Islet precursor cell (in vitro differentiated cells): Measurements from ENCODE around the gene PIK3AP1.
A peak's percentile ranks its signal among the peaks of the same experiment; 100 is the strongest.
"Not testable (repeated sequence)": the region's sequence is repeated elsewhere in the genome, so short reads cannot be mapped to it uniquely, and the experiment has no call there.

ENCODE experiments used
- DNase-seq: peaks from one replicate; pipeline ENCODE4 v3.0.0-alpha.2; 2018

PIK3AP1 gene

GRCh38 chr10:96720422-96721206, at the start of gene PIK3AP1:
PIK3AP1 (minus strand) TSS chr10:96720514; CDS start chr10:96720394, 120 bp downstream.
- peak; percentile 69 for DNase-seq

GRCh38 chr10:96768136-96768535, 47.8 kb upstream of the PIK3AP1 start:
- no peak for DNase-seq

- no peak for DNase-seq
These were observed 47.3 kb upstream of the PIK3AP1 start for GRCh38 chr10:96767611-96768010.

- DNase-seq = peak; percentile 63
These were observed 45.3 kb upstream of the PIK3AP1 start for GRCh38 chr10:96765406-96766240.

GRCh38 chr10:96764425-96765060, 44.2 kb upstream of the PIK3AP1 start:
- DNase-seq = no peak

- DNase-seq = no peak
These were observed 38.1 kb upstream of the PIK3AP1 start for GRCh38 chr10:96758423-96758822.

GRCh38 chr10:96756111-96756903, 36.0 kb upstream of the PIK3AP1 start:
- no peak for DNase-seq

- DNase-seq = no peak
These were observed 33.6 kb upstream of the PIK3AP1 start for GRCh38 chr10:96753956-96754355.

GRCh38 chr10:96752375-96752774, 32.1 kb upstream of the PIK3AP1 start:
- no peak for DNase-seq

- not testable (repeated sequence) for DNase-seq
These were observed 30.0 kb upstream of the PIK3AP1 start for GRCh38 chr10:96750316-96750715.

GRCh38 chr10:96747734-96748550, 27.6 kb upstream of the PIK3AP1 start:
- DNase-seq = no peak

GRCh38 chr10:96746503-96746902, 26.2 kb upstream of the PIK3AP1 start:
- no peak for DNase-seq

- DNase-seq = no peak
These were observed 25.6 kb upstream of the PIK3AP1 start for GRCh38 chr10:96745950-96746349.

- DNase-seq = no peak
These were observed 23.8 kb upstream of the PIK3AP1 start for GRCh38 chr10:96743988-96744585.

- DNase-seq = not testable (repeated sequence)
These were observed 21.2 kb upstream of the PIK3AP1 start for GRCh38 chr10:96741557-96741956.

- DNase-seq = no peak
These were observed 20.4 kb upstream of the PIK3AP1 start for GRCh38 chr10:96740579-96741281.

GRCh38 chr10:96740141-96740540, 19.8 kb upstream of the PIK3AP1 start:
- no peak for DNase-seq

GRCh38 chr10:96737307-96737902, 17.1 kb upstream of the PIK3AP1 start:
- not testable (repeated sequence) for DNase-seq

GRCh38 chr10:96724621-96725020, 4.3 kb upstream of the PIK3AP1 start:
- DNase-seq = no peak

GRCh38 chr10:96721207-96721572, 876 bp upstream of the PIK3AP1 start:
- DNase-seq = no peak
